Dedifferentiated amniotic fluid mesenchymal stem cell (primary cell): ENCODE data around the gene DGCR8.

Experiments
- DNase-seq: peaks from one replicate; pipeline ENCODE4 v3.0.0-alpha.2; 2016; ENCODE audit errors: extremely low spot score

DGCR8 gene

DNA sequence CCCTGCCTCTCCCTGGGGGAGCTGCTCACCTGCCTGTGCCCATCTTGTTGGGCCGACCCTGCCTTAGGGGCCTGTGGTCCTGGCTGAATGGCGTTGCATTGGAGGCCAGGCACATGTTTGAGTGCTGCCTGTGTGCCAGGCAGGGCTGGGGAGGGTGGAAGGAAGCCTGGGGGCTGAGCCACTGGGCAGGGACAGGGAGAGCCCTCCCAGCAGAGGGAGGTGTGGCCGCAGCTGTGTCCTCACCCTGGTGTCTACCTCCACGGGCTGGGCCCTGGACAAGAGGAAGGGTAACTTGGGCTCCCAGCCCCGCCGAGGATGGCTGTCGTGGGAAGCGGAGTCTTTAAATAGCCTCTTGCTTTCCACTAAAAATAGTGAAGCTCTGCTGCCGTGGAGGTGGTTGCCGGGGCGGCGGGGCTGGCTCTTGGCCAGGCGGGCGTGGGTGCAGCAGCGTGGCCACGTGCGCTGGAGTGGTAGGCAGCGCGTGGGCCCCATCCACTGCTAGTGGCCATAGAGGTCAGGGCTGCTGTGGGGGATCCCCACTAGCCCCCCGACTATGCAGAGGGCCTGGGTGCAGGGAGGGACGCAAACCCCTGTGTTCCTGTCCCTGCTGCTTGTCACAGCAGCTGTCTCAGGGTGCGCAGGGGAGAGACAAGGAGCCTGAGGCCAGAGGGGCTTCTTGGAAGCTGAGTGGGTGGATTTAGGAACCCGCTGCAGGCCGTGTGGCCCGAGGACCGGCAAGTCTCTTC lies 57.8 kb downstream of the DGCR8 start:
- DNase-seq = no peak

DNA sequence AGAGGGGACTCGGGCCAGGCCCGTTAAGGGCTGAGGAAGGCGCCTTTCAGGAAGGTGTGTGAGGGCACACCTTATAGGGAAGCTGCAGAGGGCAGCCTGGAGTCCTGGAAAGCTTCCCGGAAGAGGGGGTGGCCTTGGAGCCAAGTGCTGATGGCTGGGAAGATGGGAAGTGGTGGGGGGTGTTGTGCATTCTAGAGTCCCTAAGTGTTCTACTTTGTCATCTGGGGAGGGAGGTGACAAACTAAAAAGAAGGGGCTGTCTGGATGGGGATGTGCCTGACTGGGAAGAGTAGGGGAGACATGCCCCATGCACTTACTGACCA lies 58.3 kb downstream of the DGCR8 start:
- no peak for DNase-seq

DNA sequence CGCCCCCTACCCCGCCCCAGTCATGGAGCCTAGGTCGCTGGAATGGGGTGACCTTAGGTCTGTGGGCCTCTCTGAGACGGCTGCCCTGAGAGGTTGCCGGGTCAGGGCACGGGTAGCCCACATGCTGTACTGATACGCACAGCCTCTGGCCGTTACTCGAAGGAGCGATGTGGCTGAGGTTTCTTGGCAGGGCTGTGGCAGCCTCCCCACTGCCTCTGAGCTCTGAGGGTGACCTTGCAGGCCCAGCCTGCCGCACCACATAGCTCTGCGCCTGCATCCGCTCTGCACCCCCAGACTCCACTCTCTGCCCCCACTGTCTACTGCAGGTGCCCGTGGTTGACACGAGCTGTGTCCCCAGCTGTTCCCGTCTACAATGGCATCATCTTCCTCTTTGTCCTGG lies 58.8 kb downstream of the DGCR8 start:
- DNase-seq = no peak

DNA sequence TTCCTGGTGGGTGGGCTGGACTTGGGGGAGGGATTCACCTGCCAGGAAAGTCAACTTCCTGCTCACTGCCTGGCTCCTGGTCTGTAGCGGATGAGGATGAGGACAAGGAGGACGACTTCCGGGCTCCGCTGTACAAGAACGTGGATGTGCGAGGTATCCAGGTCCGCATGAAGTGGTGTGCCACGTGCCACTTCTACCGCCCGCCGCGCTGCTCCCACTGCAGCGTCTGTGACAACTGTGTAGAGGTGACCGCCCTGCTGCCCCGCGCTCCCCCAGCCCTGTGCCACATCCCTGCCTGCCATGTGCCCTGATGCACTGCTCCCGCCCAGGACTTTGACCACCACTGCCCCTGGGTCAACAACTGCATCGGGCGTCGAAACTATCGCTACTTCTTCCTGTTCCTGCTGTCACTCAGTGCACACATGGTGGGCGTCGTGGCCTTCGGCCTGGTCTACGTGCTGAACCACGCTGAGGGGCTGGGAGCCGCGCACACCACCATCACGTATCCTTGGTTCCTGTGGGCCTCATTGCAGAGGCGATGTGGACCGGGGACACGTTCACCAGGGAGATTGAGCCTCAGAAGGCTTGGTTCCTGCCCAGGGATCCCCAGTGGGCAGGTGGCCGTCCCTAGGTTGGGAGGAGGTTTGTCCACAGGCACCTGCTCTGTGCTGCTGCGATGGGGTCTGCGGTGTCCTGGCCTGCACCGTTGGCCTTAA lies 59.5 kb downstream of the DGCR8 start:
- DNase-seq = no peak

DNA sequence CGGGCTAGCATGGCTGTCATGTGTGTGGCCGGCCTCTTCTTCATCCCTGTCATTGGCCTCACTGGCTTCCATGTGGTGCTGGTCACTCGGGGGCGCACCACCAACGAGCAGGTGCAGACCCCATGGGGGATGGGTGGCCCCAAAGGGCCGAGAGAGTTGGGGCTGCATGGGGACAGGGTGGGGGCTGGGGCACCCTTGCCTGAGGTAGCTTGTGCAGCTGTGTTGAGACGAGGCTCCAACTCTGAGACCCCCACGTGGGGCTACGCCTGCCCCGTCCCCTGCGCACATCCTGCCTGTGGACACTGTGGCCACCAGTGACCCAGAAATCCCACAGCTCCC lies 60.0 kb downstream of the DGCR8 start:
- DNase-seq = no peak

DNA sequence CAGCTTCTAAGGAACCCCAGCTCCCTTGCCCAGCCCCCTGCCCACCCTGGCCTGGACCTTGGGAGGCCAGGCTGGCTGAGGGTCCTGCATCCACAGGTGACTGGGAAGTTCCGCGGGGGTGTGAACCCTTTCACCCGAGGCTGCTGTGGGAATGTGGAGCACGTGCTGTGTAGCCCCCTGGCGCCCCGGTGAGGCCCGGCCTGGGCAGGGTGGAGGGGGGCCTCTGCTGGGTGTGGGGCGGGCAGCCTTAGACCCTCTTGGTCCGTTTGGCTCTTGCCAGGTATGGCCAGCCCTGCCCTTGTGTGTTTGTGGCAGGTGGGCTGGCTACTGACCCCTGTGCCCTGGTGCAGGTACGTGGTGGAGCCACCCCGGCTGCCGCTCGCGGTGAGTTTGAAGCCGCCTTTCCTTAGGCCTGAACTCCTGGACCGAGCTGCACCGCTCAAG lies 60.5 kb downstream of the DGCR8 start:
- no peak for DNase-seq

DNA sequence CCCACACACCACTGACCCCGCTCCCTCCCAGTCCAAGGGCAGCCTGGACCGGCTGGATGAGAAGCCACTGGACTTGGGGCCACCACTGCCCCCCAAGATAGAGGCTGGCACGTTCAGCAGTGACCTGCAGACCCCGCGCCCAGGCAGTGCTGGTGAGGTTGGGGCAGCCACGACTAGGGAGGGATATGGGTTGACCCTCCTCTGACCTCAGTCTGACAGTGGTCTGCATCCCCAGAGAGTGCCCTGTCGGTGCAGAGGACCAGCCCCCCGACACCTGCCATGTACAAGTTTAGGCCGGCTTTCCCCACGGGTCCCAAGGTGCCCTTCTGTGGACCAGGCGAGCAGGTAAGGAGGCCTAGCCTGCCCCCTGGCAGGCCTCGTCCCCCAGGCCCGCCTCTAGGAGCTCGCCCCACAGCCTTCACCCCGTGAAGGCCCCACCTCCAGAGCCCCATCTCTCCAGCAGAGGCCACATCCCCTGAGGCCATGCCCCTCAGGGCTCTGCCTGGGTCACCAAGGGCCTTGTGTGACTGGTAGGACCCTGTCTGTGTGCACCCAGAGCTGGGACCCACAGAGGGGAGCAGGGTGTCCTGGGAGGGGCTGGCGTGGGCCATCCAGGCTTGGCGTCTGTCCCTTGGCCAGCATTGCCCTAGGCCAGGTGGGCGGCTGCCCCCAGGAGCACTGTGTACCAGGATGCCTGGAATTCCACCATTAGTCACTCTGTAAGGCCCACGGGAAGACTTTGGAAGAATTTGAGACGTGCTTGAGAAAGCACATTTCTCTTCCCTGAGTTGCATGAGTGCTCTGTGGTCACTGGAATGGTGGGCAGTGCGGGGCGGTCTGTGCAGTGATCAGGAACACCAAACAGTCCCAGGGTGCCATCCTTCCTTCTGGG lies 61.4 kb downstream of the DGCR8 start:
- peak; percentile 53 for DNase-seq

DNA sequence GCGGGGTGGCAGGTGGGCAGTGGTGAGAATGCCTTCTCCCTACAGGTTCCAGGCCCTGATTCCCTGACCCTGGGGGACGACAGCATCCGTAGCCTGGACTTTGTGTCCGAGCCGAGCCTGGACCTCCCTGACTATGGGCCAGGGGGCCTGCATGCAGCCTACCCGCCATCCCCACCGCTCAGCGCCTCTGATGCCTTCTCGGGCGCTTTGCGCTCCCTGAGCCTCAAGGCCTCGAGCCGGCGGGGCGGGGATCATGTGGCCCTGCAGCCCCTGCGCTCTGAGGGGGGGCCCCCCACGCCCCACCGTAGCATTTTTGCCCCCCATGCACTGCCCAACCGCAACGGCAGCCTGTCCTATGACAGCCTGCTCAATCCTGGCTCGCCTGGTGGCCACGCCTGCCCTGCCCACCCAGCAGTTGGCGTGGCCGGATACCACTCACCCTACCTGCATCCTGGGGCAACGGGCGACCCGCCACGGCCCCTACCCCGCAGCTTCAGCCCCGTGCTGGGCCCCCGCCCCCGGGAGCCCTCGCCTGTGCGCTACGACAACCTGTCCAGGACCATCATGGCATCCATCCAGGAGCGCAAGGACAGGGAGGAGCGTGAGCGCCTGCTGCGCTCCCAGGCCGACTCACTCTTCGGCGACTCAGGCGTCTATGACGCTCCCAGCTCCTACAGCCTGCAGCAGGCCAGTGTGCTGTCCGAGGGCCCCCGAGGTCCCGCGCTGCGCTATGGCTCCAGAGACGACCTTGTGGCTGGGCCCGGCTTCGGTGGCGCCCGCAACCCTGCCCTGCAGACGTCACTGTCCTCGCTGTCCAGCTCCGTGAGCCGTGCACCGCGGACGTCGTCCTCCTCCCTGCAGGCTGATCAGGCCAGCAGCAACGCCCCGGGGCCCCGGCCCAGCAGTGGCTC lies 62.9 kb downstream of the DGCR8 start:
- no peak for DNase-seq

DNA sequence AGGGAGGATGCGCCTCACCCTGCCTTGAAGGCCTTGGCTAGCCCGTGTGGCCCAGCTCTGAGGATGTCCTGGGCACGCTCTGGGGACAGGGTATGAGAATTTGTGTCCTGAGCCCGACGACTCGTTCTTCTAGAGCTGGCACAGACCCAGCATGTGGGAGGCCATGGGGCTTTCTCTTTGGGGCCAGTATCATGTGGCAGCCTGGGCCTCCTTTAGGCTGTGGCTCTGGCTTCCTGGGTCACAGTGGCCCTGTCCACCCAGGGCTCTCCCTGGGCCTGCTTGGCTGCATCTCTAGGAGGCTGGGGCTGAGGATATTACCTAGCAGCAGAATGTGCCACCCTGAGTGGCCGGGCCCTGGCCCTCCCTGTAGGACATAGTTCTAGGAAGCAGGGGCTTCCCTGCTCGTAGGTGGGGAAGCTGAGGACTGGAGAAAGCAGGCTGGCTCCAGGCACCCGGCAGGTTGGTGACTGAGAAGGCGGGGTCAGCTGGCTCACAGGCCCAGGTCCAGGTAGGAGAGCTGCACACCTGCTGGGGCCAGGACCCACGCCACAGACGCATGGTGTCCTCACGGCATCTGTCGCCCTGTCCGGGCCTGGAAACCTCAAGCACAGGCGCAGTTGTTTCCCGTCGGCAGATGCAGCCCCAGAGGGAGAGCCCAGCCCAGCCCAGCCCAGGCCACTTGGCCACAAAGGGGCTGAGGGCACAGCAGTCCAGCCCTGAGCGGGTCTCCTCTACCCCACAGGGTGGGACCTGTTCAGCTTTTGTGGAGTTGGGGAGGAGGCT lies 64.0 kb downstream of the DGCR8 start:
- no peak for DNase-seq

DNA sequence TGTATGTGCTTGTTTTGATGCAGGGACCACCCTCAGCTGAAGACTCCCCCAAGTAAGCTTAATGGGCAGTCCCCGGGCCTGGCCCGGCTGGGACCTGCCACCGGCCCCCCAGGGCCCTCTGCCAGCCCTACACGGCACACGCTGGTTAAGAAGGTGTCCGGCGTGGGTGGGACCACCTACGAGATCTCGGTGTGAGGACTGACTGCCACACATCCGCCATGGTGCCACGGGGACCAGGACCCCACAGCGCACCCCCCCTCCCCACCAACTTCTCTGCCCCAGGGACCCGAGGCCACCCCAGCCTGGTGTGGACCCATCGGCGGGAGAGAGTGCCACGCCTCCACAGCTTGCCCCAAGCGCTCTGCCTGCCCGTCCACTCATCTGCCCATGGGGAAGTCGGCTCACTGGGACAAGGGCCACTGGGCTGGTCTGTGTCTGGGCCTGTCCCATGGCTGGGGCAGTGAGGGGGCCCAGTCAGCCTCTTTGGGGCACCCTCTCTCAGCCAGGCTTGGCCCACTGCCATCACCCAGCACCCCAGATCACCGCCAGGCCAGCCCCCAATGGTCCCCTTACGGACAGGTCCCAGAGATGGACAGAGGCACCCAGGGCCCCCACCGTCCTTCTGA lies 65.3 kb downstream of the DGCR8 start:
- DNase-seq = no peak

DNA sequence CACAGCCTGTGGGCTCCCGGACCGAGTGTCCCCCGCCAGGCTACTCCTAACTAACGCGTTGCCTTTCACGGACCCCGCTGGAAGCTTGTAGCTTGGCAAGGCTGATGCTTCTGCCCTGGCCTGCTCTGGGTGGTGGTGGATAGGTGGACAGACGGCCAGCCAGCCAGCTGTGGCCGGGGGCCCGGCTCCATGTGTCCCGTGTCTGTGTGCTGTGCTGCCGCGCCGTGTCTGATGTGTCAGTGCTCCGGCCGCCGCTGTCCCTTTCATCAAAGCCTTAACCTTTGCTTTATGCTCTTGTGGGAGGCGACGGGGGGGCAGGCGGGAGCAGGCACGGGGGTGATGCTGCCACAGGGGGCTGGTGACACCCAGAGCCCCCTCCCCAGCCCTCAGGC lies 65.8 kb downstream of the DGCR8 start:
- no peak for DNase-seq

DNA sequence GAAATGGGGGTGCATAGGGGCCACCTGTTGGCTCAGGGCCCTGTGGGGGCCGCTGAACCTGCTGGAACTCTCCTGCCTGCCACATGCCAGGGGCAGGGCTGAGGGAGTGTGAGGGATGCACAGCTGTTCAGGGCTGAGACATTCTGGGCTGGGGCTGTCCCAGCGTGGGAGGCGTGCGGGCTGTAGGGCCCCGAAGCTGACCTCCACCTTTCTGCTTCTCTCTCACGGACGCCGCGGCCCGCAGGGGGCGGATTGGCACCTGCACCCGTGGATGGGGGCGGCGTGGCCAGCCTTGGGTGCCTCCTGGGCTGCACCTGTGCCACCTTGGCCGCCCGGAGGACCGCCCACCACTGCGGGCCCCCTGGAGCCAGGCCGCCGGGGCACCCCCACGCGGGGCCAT lies 66.7 kb downstream of the DGCR8 start:
- DNase-seq = no peak

DNA sequence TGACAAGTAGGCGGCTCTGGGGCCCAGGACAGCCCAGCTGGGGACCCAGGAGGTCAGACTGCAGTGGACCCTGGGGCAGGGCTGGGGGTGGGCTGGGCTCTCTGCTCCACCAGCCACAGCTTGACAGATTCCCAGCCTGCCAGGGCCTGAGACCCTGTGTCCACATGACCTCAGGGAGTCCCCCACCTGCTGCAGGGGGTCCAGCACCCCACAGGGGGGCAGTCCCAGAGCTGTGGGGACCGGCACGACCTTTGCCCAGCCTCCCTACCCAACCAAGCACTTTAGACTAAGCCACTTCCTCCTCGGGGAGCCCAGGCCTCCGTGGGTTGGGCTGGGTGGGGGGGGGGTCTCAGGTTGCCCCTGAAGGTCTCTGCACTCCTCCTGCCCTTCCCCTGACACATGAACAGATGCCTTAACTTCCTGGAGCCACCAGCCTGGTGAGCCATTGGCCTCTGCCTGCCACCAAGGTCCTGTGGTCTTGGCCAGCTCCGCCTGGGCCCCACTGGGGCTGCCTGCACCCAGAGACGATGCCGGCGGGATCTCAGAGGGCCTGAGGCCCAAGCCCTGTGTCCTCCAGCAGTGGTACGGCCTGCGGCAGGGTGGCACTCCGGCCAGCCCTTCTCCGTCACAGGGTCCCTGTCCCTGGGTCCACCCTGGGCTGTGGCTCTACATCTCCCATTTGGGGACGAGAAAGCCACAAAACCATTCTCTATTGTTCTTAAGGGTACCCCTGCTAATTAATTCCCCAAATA lies 67.4 kb downstream of the DGCR8 start:
- DNase-seq = no peak

DNA sequence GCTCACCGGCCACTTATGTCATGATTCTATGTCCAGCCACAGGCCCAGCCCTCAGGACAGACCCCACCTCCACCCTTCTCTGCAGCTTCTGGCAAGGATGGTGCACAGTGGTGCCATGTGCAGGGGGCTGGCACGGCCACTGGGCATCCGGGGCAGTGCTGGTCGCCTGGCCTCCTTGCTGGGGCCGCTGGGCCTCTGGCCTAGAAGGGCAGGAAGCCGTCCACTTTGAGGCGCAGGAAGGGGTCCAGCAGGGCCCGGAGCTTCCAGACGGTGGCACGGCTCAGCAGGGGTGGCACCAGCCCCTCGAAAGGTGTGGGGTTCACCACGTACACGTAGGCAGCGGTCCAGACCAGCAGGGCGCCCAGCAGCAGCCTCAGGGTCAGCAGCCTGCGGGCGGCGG lies 68.4 kb downstream of the DGCR8 start:
- DNase-seq = no peak

DNA sequence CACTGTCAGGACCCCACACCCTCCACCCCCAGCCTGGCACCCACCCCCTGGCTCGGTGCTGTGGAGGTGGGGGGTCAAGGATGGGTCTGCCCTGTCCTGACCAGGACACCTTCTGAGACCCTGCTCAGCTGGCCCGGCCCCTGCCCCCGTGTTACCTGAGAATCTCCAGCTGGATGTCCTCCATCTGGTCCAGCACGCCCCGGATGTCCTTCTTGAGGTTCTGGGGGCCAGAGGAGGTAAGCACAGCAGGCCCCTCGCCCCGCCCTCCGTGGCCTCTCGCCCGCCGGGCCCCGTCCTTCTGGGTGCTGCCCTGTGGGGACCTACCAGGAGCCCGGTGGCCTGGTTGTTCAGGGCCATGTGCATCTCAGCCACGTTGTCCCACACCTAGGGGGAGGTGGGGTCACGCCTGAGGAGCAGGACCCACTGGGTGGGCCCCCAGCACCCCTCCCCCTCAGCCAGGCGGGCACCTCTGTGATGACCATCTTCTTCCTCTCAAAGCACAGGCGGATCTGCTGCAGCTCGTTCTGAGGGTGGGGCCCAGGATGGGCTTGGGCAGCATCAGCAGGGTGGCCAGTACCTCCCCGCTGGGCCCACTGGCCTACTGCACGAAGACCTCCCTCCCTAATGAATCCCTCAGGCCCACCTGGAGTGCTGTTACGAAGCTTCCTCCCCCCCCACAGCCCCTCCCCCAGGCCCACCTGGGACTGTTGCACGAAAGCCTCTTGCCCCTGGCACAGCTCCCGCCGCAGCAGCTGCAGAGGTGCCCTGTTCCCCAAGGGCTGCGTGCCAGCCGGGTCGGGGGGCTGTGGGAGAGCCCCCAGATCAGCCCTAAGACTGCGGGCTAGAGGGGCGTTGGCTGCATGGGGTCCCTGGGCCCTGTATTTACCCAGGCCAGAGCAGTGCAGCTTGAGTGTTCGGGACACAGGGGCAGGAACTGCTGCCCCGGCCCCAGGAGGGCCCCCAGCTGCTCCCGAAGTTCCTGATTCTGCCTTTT lies 69.5 kb downstream of the DGCR8 start:
- DNase-seq = no peak

DNA sequence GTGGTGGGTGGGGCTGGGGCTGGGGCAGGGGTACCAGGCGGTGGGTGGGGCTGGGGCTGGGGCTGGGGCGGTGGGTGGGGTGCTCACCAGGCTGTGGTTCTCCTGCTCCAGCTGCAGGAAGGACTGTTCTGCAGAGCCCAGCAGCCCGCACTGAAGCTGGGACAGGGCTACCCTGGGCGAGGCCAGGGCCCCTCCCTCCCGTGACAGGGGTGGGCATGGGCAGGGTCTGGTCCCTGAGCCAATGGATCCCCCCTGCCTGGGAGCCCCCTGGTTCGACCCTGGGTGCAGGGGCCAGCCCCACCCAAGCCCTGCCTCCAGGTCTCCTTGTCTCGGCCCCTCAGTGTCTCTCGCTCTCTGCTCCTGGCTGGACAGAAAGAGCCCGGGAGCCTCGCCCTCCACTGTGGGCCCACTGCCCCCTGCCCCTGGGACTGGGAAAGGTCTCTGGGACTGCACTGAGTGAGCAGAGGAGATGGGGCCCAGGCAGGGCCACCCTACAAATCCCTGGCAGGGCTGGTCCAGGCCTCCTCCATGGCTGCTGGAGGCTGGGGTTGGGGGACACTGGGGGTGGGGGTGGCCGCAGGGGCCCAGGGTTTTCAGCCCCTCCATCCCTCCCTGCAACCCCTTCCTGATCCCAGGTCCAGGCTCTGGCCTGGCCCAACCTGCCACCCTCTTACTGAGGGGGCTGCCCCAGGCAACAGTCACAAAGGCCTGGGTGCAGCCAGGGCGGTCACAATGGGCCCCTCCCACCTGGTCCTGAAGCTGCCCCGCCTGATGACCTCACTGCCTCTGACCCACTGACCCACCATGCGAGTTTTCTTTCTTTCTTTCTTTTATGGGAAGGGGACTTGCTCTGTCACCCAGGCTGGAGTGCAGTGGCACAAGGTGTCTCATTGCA lies 70.6 kb downstream of the DGCR8 start, which contains the start of gene CCDC188:
CCDC188 (minus strand) TSS at position 675 of the 895 bp plus-strand sequence; CDS start at position 606, 69 bp downstream.
- no peak for DNase-seq

DNA sequence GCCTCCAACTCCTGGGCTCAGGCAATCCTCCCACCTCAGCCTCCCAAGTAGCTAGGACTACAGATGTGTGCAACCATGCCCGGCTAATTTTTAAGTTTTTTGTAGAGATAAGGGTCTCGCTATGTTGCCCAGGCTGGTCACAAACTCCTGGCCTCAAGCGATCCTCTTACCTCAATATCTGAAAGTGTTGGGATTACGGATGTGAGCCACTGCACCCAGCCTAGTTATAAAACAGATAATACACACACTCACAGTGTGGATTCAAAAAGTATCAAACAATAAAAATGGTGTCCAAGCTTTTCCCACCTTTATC lies 71.2 kb downstream of the DGCR8 start:
- no peak for DNase-seq
